GM18511 (cell line): ENCODE results near the gene CYP27A1.

Experiments
- ATAC-seq: cut with Tn5 transposase; IDR thresholded peaks from one replicate; pipeline ENCODE4 v1.9.1; 2021; ENCODE audit warnings: mild to moderate bottlenecking, moderate library complexity; ENCODE audit not compliant: unreplicated experiment

The CYP27A1 gene

GRCh38 chr2:218781691-218782527, at the start of gene CYP27A1:
Gene CYP27A1, plus strand, starts transcription at chr2:218782147. Its CDS starts 36 bp downstream, at chr2:218782183.
- no peak for ATAC-seq

DNA sequence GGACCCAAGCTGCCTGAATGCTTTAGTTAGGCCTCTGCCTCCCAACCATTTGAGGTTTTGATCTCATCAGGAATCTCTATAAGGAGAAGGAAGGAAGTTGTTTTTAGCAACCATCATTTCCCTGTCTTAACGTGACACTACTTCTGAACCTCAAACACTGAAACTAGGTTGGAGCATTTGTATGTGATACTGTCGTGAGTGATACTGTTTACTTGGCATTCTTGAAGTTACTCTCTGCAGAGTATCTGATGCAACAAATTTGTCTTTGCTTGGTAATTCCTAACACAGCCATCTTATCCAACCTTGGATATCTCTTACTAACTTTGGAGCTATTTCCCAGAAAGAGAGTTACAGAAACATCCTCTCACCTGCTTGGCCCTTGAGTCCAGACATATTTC, 49.2 kb upstream of the CYP27A1 start:
- ATAC-seq: no peak

DNA sequence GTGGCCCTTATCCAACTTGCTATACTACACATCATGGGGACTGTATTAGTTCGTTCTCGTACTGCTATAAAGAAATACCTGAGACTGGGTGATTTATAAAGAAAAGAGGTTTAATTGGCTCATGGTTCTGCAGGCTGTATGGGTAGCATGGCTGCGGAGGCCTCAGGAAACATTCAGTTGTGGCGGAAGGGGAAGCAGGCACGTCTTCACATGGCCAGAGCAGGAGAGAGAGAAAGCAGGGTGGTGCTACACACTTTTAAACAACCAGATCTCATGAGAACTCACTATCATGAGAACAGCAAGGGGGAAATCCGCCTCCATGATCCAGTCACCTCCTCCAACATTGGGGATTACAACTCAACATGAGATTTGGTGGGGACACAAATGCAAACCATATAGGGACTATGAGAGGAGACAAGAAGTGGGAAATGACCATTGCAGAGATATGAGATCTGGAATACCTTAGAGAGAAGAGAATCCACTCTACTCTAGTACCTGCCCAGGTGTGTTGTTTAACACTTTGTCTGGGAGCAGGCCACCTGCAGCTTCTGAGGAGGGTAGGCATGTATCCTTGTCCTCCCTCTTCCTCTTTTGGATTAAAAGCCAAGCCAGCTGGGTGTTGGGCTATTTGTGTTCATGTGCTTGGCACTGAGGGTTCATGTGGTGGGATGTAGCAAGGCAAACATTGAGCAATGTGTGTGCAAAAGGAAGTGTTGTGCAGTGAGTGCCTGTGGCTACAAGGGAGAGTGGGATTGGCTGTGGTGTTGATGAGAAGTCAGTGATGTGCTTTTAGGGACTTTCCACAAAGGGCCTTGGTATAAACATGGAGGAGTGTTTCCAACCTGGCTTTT, 48.6 kb upstream of the CYP27A1 start:
- ATAC-seq: no peak

GRCh38 chr2:218734190-218734975, 47.6 kb upstream of the CYP27A1 start:
- no peak for ATAC-seq

DNA sequence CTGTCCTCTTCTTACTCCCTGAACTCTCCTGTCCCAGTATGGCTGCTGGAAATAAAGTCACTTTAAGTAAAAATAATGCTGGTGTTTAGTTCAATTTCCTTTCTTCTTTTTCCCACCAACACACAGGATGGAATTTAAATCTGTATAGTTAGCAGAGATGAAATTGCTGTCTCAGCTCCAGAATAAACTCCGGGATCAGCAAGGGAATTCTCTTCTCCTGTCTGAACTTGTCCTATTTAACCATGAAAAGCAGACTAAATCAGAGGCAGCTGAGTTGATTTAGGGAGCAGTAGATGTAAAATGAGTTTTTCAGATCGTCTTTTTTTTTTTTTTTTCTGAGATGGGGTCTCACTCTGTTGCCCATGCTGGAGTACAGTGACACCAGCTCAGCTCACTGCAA, 45.4 kb upstream of the CYP27A1 start:
- ATAC-seq: no peak

DNA sequence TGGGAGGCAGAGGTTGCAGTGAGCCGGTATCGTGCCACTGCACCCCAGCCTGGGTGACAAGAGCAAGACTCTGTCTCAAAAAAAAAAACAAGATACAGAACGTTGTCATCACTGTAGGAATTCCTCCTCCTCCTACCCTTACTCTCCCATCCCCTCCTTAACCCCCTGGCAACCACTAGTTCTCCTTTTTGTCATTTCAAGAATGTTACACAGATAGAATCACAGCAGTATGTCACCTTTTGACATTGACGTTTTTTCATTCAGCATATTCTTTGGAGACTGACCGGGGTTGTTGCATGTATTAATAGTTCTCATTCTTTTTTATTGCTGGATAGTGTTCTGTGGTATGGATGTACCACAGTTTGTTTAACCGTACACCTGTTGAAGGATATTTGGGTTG, 38.9 kb upstream of the CYP27A1 start:
- ATAC-seq: no peak

DNA sequence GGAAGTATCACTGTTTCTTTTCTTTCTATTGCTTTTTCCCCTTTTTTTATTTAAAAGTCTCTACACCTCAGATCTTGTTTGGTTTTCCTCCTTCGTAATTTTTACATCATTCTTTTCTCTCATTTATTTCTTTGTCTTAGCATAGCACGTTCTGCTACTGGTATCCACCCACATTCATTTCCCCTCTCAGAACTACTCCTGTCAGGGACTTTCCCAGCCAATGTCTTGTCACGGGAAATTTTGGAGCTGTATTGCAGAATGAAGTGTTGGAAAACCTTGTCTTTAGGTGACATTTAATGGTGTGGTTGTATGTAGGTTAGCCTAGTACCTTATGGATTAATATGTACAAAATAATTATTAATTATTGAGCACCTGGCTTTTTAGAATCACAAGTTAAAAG, 37.3 kb upstream of the CYP27A1 start:
- peak; percentile 57 for ATAC-seq

DNA sequence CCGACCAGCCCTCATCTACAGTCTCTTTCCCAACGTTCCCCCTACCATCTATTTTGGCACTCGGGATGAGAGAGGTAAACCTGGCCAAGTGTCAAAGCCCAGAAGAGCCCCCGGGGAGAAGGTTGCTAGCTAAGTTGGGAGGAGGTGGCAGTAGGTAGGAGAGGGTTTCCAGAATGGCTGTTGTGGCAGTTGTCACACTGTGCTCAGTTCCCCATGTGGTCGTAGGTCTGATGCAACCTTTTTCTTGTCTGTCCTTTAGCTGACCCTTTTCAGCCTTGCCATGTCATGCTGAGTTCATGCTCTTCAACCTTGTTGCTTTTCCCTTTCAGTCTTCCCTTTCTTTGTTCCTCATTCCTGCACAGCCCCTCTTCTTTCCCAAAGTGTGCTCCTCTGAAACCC, 36.8 kb upstream of the CYP27A1 start:
- no peak for ATAC-seq

DNA sequence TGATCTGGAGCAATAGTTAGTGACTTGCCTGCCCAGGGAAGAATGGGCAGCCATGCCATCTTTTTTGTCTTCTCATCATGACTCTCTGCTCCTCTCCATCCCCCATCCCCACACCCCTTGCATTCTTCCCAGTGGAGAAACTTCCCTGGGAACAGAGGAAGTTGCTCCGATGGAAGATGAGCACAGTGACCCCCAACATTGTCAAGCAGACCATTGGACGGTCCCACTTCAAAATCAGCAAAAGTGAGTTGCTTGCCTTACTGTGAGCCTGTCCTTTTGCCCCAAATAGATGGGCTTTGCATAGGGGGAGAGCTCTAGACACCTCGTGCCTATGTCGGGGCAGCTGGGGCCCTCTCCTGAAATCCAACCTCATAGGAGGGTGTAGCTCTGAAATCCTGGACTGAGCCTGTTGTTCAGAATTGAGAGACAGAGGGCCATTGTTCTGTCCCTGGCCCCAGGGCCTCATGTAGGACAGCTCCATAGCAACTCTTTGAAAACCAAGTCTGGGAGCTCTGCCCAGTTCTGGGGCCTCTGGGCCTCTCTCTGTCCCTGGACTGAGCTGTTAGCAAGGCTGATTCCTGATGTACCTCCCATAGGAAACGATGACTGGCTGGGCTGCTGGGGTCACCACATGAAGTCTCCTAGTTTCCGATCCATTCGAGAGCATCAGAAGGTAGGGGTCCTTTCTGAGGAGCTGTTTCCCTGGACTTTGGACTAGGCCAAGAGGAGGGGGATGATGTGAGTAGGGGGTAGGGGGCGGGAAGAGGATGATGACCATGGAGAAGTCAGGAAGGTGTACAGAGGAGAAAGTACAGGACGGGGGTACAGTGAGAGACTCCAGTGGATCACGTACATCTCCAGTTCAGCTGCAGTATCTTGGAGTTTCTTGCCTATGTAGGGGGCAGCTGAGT, 36.1 kb upstream of the CYP27A1 start:
- no peak for ATAC-seq

- ATAC-seq: no peak
Measured at GRCh38 chr2:218746470-218746795, 35.5 kb upstream of the CYP27A1 start.

- ATAC-seq: no peak
Measured at GRCh38 chr2:218746960-218747359, 35.0 kb upstream of the CYP27A1 start.

DNA sequence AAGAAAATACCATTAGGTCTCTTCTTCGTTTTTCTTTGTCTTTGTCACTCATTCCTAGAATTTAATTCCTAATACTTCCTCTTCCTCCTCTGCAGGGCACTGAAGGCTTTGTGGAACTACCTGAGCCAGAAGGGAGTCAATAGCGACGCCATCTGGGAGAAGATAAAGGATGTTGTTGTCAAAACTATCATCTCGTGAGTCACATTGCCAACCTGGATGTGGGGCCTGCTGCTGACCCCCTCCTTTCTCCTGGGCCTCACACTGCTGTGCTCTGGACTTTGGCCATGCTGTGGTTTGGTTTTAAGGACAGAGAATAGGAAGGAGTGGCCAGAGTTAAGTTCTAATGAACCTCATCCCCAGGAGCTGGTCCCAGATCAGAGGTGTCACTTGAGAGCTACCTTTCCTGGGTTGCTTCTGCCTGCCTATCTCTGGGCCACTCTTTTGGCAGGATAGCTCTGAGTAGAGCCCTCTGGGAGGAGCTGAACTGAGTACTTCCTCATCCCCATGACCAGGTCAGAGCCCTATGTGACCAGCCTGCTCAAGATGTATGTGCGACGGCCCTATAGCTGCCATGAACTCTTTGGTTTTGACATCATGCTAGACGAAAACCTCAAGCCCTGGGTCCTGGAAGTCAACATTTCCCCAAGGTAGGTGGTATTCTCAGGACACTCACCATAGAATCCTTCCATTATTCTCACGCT, 33.1 kb upstream of the CYP27A1 start:
- no peak for ATAC-seq

GRCh38 chr2:218754201-218754600, 27.7 kb upstream of the CYP27A1 start:
- ATAC-seq: no peak

DNA sequence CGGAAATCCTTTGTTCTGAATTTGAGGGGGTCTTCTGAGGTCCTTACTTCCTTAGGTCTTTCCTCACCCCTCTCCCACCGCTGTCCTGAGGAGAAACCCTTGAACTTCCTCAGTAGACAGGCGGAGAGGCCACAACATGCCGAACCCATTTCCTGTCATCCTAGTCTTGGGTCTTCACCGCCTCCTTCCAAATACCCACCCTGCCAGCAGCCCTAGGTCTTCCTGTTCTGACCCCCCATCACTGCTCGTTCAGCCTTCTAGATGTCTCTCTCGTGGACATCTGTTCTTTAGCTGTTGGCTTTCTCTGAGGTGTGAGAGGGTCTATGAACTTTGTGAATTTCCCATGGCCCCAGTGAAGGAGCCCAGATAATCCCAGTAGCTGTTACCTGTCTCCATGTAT, 27.2 kb upstream of the CYP27A1 start:
- ATAC-seq: no peak

DNA sequence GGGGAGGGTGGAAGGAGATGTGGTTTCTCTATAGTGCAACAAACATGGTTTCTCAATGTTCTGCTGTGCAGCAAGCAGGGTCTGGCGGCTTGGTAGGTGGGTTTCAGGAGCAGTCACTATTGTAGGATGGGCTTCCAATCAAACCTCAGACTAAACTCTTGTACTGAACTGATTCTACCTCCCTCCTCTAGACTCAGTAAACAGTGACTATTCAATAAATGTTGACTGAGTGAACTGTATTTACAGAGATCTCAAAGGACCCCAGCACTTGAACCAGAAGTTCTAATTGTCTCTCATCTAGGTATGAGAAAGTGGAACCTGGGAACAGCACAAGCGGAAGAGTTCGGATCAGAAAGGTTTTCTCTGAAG, 26.8 kb upstream of the CYP27A1 start:
- ATAC-seq: no peak

DNA sequence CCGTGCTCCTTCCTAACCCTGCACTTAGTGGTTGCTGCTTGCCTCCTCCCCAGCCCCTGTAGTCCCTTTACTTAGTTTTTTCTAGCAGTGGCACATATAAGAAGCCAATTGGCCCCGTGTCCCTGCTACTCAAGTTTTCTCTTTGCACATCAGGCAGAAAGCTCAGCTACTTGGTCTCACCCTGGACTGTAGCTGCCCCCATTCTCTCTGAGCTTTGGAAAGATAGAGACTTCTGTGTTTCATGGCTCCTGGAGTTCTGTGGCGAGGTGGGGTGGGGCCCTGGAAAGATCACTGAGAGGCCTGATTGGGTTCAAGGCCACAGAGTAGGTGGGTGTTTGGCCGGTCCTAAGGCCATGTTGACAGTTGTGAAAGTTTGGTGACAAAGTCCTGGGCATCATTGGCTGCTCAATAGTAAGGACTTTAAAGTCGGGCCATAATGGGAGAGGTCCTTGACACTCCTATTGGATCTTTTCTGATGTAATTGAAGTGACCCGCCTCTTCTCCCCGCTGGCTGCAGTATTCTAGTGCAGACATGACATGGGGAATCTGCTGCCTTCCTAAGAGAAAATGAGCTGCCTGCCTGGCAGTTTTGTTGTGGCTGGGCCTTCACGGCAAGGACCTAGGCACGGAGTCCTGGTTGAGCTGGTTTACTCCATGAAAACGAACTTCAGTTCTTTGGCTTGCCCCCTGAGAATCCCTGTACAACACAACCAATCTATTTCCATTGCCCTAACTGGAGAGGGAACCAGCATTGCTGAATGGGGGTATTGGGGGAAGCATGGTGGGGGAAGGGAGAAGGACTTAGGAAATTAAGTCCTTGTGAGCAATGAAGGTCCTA, 26.2 kb upstream of the CYP27A1 start:
- no peak for ATAC-seq

GRCh38 chr2:218756599-218757377, 25.2 kb upstream of the CYP27A1 start:
- ATAC-seq: no peak

DNA sequence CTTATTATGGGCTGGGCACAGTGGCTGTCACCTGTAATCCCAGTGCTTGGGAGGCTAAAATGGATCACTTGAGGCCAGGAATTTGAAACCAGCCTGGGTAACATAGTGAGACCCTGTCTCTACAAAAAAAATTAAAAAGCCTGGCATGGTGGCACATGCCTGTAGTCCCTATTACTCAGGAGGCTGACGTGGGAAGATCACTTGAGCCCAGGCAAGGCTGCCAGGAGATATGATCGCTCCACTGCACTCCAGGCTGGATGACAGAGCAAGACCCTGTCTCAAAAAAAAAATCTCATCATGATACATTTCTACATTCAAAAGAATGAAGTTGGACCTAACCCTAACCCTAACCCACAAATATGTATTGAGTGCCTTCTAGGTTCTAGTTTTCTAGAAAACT, 20.2 kb upstream of the CYP27A1 start:
- ATAC-seq: no peak
